Karpas-422 (cell line): ENCODE data around the gene LCN9. TPM values are rescaled to one million over a fixed set of nuclear protein-coding genes. Genes with fewer than 3 reads are reported as not detected.

Experiments used
- DNase-seq: peaks from one replicate; pipeline ENCODE4 v3.0.0-alpha.2; 2015
- H2AFZ ChIP-seq: fragments of 200-600 bp; sonication (generic); 2 replicates; pipeline ENCODE4 v1.6.1; 2014; ENCODE audit warnings: antibody characterized with exemption, low read length, mixed read lengths
- H3K27ac ChIP-seq: fragments of 200-600 bp; sonication (generic); 2 replicates; pipeline ENCODE4 v1.5.1; 2014; ENCODE audit warnings: mild to moderate bottlenecking, low read length, moderate library complexity
- H3K27me3 ChIP-seq: fragments of 200-600 bp; sonication (generic); 2 replicates; pipeline ENCODE4 v1.6.1; 2014; ENCODE audit warnings: low read length, mixed read lengths
- H3K36me3 ChIP-seq: fragments of 200-600 bp; sonication (generic); 2 replicates; pipeline ENCODE4 v1.6.1; 2014; ENCODE audit warnings: low read length, mixed read lengths; ENCODE audit not compliant: insufficient read depth
- H3K4me1 ChIP-seq: fragments of 200-600 bp; sonication (generic); 2 replicates; pipeline ENCODE4 v1.6.1; 2014; ENCODE audit warnings: mild to moderate bottlenecking, low read length, mixed read lengths
- H3K4me2 ChIP-seq: fragments of 200-600 bp; sonication (generic); 2 replicates; pipeline ENCODE4 v1.6.1; 2014; ENCODE audit warnings: low read length, low read depth, mild to moderate bottlenecking; ENCODE audit not compliant: poor library complexity, severe bottlenecking
- H3K4me3 ChIP-seq: fragments of 200-600 bp; sonication (generic); 2 replicates; pipeline ENCODE4 v1.5.1; 2014; ENCODE audit warnings: mild to moderate bottlenecking, antibody characterized with exemption, low read length, mixed read lengths
- H3K79me2 ChIP-seq: fragments of 200-600 bp; sonication (generic); 2 replicates; pipeline ENCODE4 v1.6.1; 2014; ENCODE audit warnings: mild to moderate bottlenecking, low read length, mixed read lengths
- H3K9ac ChIP-seq: fragments of 200-600 bp; sonication (generic); 2 replicates; pipeline ENCODE4 v1.6.0; 2014; ENCODE audit warnings: low read length
- H3K9me2 ChIP-seq: fragments of 200-600 bp; sonication (generic), shearing (Covaris generic); replicated peaks from 2 replicates; pipeline ENCODE4 v1.6.0; 2014; ENCODE audit warnings: mild to moderate bottlenecking, low read length, moderate library complexity; ENCODE audit not compliant: insufficient read depth
- H3K9me3 ChIP-seq: fragments of 300-700, 200-600 bp; sonication (generic); 2 replicates; pipeline ENCODE4 v1.6.1; 2014; ENCODE audit warnings: low read length, mixed read lengths
- H4K20me1 ChIP-seq: fragments of 200-600 bp; sonication (generic); 2 replicates; pipeline ENCODE4 v1.6.1; 2014; ENCODE audit warnings: mild to moderate bottlenecking, antibody characterized with exemption, low read length, low read depth; ENCODE audit not compliant: insufficient read depth
- total RNA-seq: library from RNA; depleted of rRNA; stranded (reverse); fragments of >200 nt; shearing (Covaris generic); gene quantifications from 2 replicates; pipeline ENCODE4 v1.2.3, GENCODE V29; 2014; ENCODE audit warnings: low replicate concordance

The LCN9 gene
- total RNA-seq, 1 experiment from 2014 or later, result not detected

DNA sequence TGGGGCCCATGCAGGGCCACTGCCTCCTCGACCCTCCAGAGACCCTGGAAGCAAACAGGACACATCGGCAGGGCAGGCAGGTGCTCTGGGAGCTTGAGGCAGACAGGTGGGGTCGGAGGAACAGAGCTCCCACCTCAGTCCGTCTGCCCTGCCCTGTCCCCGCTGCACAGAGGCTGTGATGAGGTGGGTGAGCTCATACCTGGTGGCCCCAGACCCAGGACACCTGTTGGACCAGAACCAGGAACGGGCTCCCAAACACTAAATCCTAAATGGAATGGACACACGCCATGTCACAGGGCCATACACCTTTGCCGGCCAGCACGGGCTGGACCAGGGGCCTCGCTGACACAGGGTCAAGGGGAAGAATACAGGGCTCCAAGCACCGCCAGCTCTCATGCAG, 30.7 kb downstream of the LCN9 start:
- H3K9me3 ChIP-seq, result no peaks in the 10 kb centered on the region
- no peaks in the 10 kb centered on the region for H3K4me1 ChIP-seq
- H3K27ac ChIP-seq, result no peak overlapping the region
- H3K9me2 ChIP-seq, result no peaks in the 10 kb centered on the region
- H3K4me3 ChIP-seq, result no peak overlapping the region
- H3K4me2 ChIP-seq, result no peak overlapping the region
- DNase-seq, result no peak
- H3K79me2 ChIP-seq, result no peaks in the 10 kb centered on the region
- no peak overlapping the region for H2AFZ ChIP-seq
- H4K20me1 ChIP-seq, result no peaks in the 10 kb centered on the region
- H3K27me3 ChIP-seq, result no peaks in the 10 kb centered on the region
- H3K9ac ChIP-seq, result no peak overlapping the region
- no peaks in the 10 kb centered on the region for H3K36me3 ChIP-seq

DNA sequence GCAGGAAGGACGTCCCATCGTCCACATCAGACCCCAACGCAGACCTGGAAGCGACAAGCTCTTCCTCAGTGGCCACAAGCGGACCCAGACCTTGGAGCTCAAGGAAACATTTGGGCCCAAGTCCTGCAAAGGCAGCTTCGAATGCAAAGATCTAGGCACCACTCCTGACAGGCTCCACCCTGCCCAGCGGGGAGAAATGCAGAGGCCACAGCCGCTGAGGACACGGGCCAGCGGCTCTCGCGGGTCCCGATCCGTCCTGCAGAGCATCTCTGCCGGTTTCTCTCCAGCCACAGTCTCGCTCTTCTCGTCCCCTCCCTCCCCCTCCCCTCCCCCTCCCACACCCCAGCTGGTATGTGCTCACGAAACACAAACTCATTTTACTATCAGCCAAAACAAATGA, 31.3 kb downstream of the LCN9 start:
- DNase-seq, result no peak
- no peaks in the 10 kb centered on the region for H3K9me2 ChIP-seq

DNA sequence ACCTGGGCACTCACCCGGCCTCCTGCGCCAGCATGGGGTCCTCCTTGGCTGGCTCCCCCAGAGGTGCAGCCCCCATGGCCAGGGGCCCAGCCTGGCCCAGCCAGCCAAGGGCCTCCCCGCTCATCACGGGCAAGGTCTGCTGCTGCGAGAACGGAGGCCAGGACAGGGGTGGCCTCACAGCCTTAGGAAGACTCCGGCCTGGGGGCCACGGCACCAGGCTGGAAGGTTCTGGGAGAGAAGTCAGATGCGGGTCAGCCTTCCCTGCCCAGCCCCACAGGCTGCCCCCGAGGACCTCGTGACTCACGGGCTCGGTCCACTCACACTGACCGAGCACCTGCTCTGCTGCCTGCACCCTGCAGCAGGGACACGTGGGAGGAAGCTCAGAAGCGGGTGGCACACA, 31.9 kb downstream of the LCN9 start:
- no peak overlapping the region for H3K4me2 ChIP-seq
- H3K4me1 ChIP-seq, result no peaks in the 10 kb centered on the region
- H3K36me3 ChIP-seq, result no peaks in the 10 kb centered on the region
- no peak overlapping the region for H3K9ac ChIP-seq
- no peaks in the 10 kb centered on the region for H3K79me2 ChIP-seq
- no peaks in the 10 kb centered on the region for H3K27me3 ChIP-seq
- H2AFZ ChIP-seq, result no peak overlapping the region
- H4K20me1 ChIP-seq, result no peaks in the 10 kb centered on the region
- no peaks in the 10 kb centered on the region for H3K9me2 ChIP-seq
- H3K4me3 ChIP-seq, result no peak overlapping the region
- no peaks in the 10 kb centered on the region for H3K9me3 ChIP-seq
- no peak overlapping the region for H3K27ac ChIP-seq
- no peak for DNase-seq

More for the DNA sequence above, 31.3 kb downstream of the LCN9 start:
- no peaks in the 10 kb centered on the region for H3K9me3 ChIP-seq
- H3K79me2 ChIP-seq, result no peaks in the 10 kb centered on the region
- no peaks in the 10 kb centered on the region for H4K20me1 ChIP-seq
- H3K9ac ChIP-seq, result no peak overlapping the region
- H2AFZ ChIP-seq, result no peak overlapping the region
- H3K27ac ChIP-seq, result no peak overlapping the region
- H3K4me3 ChIP-seq, result no peak overlapping the region
- no peak overlapping the region for H3K4me2 ChIP-seq
- H3K36me3 ChIP-seq, result no peaks in the 10 kb centered on the region
- no peaks in the 10 kb centered on the region for H3K27me3 ChIP-seq
- H3K4me1 ChIP-seq, result no peaks in the 10 kb centered on the region

DNA sequence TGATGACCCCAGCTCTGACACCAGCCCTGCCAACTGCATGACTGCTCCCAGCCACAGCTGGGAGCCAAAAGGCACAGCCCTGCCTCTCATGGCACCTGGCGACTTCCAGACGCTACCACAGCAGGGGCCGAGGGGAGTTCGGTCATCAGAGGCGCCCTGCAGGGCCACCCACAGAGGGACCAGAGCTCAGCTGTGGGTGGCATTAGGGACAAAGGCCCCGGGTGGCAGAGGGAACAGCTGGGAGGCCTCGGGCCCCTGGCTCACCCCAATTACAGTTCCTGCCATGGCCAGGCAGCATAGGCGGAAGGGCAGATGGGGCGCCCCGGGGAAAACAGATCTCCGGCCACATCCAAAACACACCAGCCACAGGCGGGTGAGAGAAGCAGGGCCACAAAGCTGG, 32.5 kb downstream of the LCN9 start:
- no peak overlapping the region for H3K9ac ChIP-seq
- no peak overlapping the region for H2AFZ ChIP-seq
- H3K4me3 ChIP-seq, result no peak overlapping the region
- H3K4me2 ChIP-seq, result no peak overlapping the region
- H3K9me3 ChIP-seq, result no peaks in the 10 kb centered on the region
- no peaks in the 10 kb centered on the region for H3K9me2 ChIP-seq
- H3K27me3 ChIP-seq, result no peaks in the 10 kb centered on the region
- H3K27ac ChIP-seq, result no peak overlapping the region
- H4K20me1 ChIP-seq, result no peaks in the 10 kb centered on the region
- H3K4me1 ChIP-seq, result no peaks in the 10 kb centered on the region
- no peaks in the 10 kb centered on the region for H3K79me2 ChIP-seq
- no peaks in the 10 kb centered on the region for H3K36me3 ChIP-seq
- DNase-seq, result no peak

DNA sequence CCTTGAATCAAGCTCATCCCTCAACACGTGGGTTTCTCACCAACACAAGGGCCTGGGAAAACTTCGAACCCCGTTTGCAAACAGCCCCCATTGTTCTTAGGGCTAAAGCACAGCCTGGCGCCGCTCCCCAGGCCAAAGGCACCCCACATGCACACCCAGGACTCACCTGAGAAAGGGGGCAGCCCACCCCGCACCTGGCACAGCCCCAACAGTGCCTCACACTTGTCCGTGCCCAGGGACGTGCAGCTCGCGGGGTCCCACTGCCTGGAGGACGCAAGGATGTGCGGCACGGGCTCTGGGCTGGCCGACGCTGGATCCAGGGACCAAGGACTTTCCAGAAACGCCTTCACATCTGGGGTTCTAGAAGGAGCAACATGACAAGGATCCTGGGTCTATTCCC, 33.3 kb downstream of the LCN9 start:
- no peaks in the 10 kb centered on the region for H4K20me1 ChIP-seq
- H3K27ac ChIP-seq, result no peak overlapping the region
- H3K79me2 ChIP-seq, result no peaks in the 10 kb centered on the region
- no peaks in the 10 kb centered on the region for H3K9me2 ChIP-seq
- no peaks in the 10 kb centered on the region for H3K4me1 ChIP-seq
- H3K4me2 ChIP-seq, result no peak overlapping the region
- no peak overlapping the region for H3K9ac ChIP-seq
- no peaks in the 10 kb centered on the region for H3K9me3 ChIP-seq
- DNase-seq, result no peak
- no peaks in the 10 kb centered on the region for H3K36me3 ChIP-seq
- H3K4me3 ChIP-seq, result no peak overlapping the region
- H3K27me3 ChIP-seq, result no peaks in the 10 kb centered on the region
- no peak overlapping the region for H2AFZ ChIP-seq

DNA sequence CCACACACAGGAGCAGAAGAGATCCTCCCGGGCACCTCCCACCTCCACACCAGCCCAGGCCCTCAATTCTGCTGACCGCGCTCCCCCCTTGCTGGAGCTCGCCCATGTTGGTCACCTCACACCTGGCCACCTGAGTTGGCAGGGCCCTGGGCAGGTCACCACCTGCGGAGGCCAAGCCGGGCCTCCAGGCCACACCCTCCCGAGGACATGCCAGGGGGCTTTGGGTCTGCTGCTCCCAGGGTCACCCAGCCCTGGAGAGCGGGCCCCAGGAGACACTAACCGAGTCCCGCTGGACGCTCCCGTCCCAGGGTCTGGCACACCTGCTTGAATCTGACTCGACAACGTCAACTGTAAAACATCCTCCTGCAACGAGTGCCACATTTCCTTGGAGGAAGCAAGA, 34.1 kb downstream of the LCN9 start:
- Histone ChIP-seq H3K9ac (no peak overlapping the region), H3K4me2 (no peak overlapping the region), H3K36me3 (no peaks in the 10 kb centered on the region), H3K4me3 (no peak overlapping the region), H3K27ac (no peak overlapping the region), H3K27me3 (no peaks in the 10 kb centered on the region), H4K20me1 (no peaks in the 10 kb centered on the region), H2AFZ (no peak overlapping the region), H3K79me2 (no peaks in the 10 kb centered on the region), H3K4me1 (no peaks in the 10 kb centered on the region), H3K9me3 (no peaks in the 10 kb centered on the region), H3K9me2 (no peaks in the 10 kb centered on the region)
- no peak for DNase-seq

DNA sequence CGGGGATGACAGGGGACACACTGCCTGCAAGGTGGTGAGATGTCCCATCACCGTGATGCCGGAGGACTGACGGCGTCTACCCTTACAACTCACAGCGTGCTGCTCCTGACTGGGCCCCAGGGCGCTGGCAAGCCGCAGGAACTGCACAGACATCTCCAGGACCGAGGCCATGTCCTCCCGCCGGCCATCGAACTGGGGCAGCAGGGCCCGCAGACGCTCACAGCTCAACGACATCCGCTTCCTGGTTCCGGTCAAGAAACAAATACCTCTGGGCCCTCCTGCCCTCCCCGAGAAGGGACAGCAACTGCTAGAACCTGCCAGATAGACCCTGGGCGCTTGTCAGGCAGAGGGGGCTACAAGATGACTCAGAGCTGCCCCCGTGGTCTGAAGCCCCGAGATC, 35.1 kb downstream of the LCN9 start:
- H3K4me1 ChIP-seq, result no peaks in the 10 kb centered on the region
- no peak for DNase-seq
- no peaks in the 10 kb centered on the region for H3K27me3 ChIP-seq
- H3K79me2 ChIP-seq, result no peaks in the 10 kb centered on the region
- H3K36me3 ChIP-seq, result no peaks in the 10 kb centered on the region
- H2AFZ ChIP-seq, result no peak overlapping the region
- H3K27ac ChIP-seq, result no peak overlapping the region
- H3K4me2 ChIP-seq, result no peak overlapping the region
- H4K20me1 ChIP-seq, result no peaks in the 10 kb centered on the region
- no peaks in the 10 kb centered on the region for H3K9me3 ChIP-seq
- H3K9ac ChIP-seq, result no peak overlapping the region
- no peaks in the 10 kb centered on the region for H3K9me2 ChIP-seq
- no peak overlapping the region for H3K4me3 ChIP-seq

DNA sequence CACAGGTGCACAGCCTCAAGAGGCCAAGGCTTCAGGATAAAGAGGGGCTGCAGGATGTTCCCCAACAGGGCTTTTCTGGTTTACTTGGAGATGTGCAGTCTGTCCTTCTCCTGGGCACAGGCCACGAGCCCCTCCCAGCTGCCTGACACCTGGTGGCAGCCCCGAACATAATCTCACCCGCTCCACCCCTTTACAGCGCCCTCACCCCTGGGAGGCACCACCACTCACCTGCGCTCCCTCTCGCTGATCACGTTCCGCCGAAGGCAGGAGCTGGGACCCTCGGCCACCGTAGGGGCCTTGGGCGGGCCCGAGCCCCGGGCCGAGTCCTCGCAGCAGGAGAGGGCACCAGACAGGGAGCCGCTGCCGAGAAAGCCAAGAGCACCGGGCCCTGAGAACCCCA, 35.7 kb downstream of the LCN9 start:
- no peaks in the 10 kb centered on the region for H3K36me3 ChIP-seq
- no peaks in the 10 kb centered on the region for H3K4me1 ChIP-seq
- H3K27ac ChIP-seq, result no peak overlapping the region
- no peaks in the 10 kb centered on the region for H3K79me2 ChIP-seq
- no peak overlapping the region for H3K9ac ChIP-seq
- H3K9me3 ChIP-seq, result no peaks in the 10 kb centered on the region
- no peak for DNase-seq
- no peak overlapping the region for H3K4me3 ChIP-seq
- no peaks in the 10 kb centered on the region for H3K27me3 ChIP-seq
- H3K4me2 ChIP-seq, result no peak overlapping the region
- no peaks in the 10 kb centered on the region for H4K20me1 ChIP-seq
- no peaks in the 10 kb centered on the region for H3K9me2 ChIP-seq
- no peak overlapping the region for H2AFZ ChIP-seq

DNA sequence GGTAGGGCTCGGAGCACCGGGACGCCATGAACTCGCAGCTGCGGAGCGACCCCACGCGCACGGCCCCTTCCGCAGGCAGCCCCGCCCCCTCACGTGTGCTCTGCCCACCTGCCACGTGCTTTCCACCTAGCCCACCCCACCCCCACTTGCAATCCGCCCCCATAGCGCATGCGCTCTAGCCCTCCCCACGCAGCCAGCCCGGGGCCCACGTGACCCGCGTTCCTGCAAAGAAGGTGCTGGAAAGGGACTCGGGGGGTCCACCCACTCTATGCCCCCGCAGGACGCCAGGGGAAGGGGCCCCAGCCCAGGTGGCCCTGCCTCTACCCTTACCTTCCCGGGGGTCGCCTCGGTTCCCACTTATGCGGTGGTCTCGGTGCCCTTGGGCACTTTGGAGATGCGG, 36.3 kb downstream of the LCN9 start, which contains the start of gene SOHLH1:
SOHLH1 (minus strand) TSS at position 42 of the 400 bp plus-strand sequence; CDS start at position 28, 14 bp downstream.
- Histone ChIP-seq H2AFZ (no peak within 1 kb of the TSS), H3K4me2 (no peak within 1 kb of the TSS), H3K9me3 (no peaks in the 10 kb centered on the region), H3K9ac (no peak within 1 kb of the TSS), H3K4me1 (no peaks in the 10 kb centered on the region), H3K79me2 (no peaks in the 10 kb centered on the region), H3K36me3 (no peaks in the 10 kb centered on the region), H4K20me1 (no peaks in the 10 kb centered on the region), H3K9me2 (no peaks in the 10 kb centered on the region), H3K27me3 (no peaks in the 10 kb centered on the region), H3K27ac (no peak within 1 kb of the TSS), H3K4me3 (no peak within 1 kb of the TSS)
- DNase-seq, result no peak
